Measurements from ENCODE around the gene TULP4. TPM values are rescaled to one million over a fixed set of nuclear protein-coding genes. Genes with fewer than 3 reads are reported as not detected.

TULP4 gene
- total RNA-seq, 1 experiment from 2014 or later: 126 TPM

- no peak for DNase-seq
- TF ChIP-seq CTCF (IDR thresholded peaks at IDR 0.05; ENCODE audit: insufficient read depth in 1 of 2, low read depth in 1 of 2, low read length in 1 of 2, severe bottlenecking in 1 of 2, unreplicated experiment in 1 of 2): no peak
- Mint-ChIP-seq H3K36me3 (ENCODE audit: insufficient read depth, unreplicated experiment) (peaks cover 57% of the 10 kb centered on the region), H3K4me1 (ENCODE audit: low read depth, unreplicated experiment) (peaks cover 14% of the 10 kb centered on the region), H3K27me3 (ENCODE audit: insufficient read depth, unreplicated experiment) (no peaks in the 10 kb centered on the region), H3K9me3 (ENCODE audit: unreplicated experiment) (no peaks in the 10 kb centered on the region), H3K4me3 (ENCODE audit: unreplicated experiment) (no peak overlapping the region), H3K27ac (ENCODE audit: unreplicated experiment) (no peak overlapping the region)
- intact Hi-C loops (cut with micrococcal nuclease; ENCODE audit: unreplicated experiment): no loop called here
- Histone ChIP-seq H3K36me3 (ENCODE audit: control insufficient read depth, insufficient read depth, low read length) (peaks cover 2% of the 10 kb centered on the region), H3K9me3 (peaks cover 6% of the 10 kb centered on the region; the same call in 1 of the 2 replicates), H3K4me1 (peaks cover 22% of the 10 kb centered on the region), H3K4me3 (ENCODE audit: low read depth, low read length) (no peak overlapping the region), H3K27me3 (replicated peaks; ENCODE audit: control insufficient read depth, insufficient read depth, low read length) (no peaks in the 10 kb centered on the region)
- ChIA-PET POLR2A (no interaction called here), CTCF (interaction anchor here (0.5 kb wide), 1 partner anchor 68 kb away, joined by 3 read pairs; no protein-coding TSS in a partner anchor)
- BruUV-seq (replicated peaks): no TSS peak
Measured at GRCh38 chr6:158333094-158333493, 20.8 kb downstream of the TULP4 start.

- CTCF ChIA-PET: no interaction called here
- Mint-ChIP-seq H3K4me1 (ENCODE audit: low read depth, unreplicated experiment) (peaks cover 12% of the 10 kb centered on the region), H3K9me3 (ENCODE audit: unreplicated experiment) (no peaks in the 10 kb centered on the region), H3K27ac (ENCODE audit: unreplicated experiment) (no peak overlapping the region), H3K27me3 (ENCODE audit: insufficient read depth, unreplicated experiment) (no peaks in the 10 kb centered on the region), H3K36me3 (ENCODE audit: insufficient read depth, unreplicated experiment) (peaks cover 65% of the 10 kb centered on the region), H3K4me3 (ENCODE audit: unreplicated experiment) (no peak overlapping the region)
- POLR2A ChIA-PET: no interaction called here
- DNase-seq: no peak
- Histone ChIP-seq H3K27me3 (replicated peaks; ENCODE audit: control insufficient read depth, insufficient read depth, low read length) (no peaks in the 10 kb centered on the region), H3K4me1 (peaks cover 16% of the 10 kb centered on the region), H3K4me3 (ENCODE audit: low read depth, low read length) (no peak overlapping the region), H3K9me3 (peaks cover 14% of the 10 kb centered on the region; the same call in 1 of the 2 replicates), H3K36me3 (ENCODE audit: control insufficient read depth, insufficient read depth, low read length) (peaks cover 2% of the 10 kb centered on the region)
- no peak for TF ChIP-seq CTCF (IDR thresholded peaks at IDR 0.05; ENCODE audit: insufficient read depth in 1 of 2, low read depth in 1 of 2, low read length in 1 of 2, severe bottlenecking in 1 of 2, unreplicated experiment in 1 of 2)
- no TSS peak for BruUV-seq (replicated peaks)
- intact Hi-C loops (cut with micrococcal nuclease; ENCODE audit: unreplicated experiment): no loop called here
Measured at GRCh38 chr6:158334534-158334933, 22.3 kb downstream of the TULP4 start.

- no peak overlapping the region for H3K27ac Mint-ChIP-seq (ENCODE audit: unreplicated experiment)
- CTCF ChIA-PET: no interaction called here
- H3K36me3 Mint-ChIP-seq (ENCODE audit: insufficient read depth, unreplicated experiment): peaks cover 71% of the 10 kb centered on the region
- peaks cover 2% of the 10 kb centered on the region for H3K36me3 ChIP-seq (ENCODE audit: control insufficient read depth, insufficient read depth, low read length)
- TF ChIP-seq CTCF (IDR thresholded peaks at IDR 0.05; ENCODE audit: insufficient read depth in 1 of 2, low read depth in 1 of 2, low read length in 1 of 2, severe bottlenecking in 1 of 2, unreplicated experiment in 1 of 2): no peak
- no peaks in the 10 kb centered on the region for H3K27me3 ChIP-seq (replicated peaks; ENCODE audit: control insufficient read depth, insufficient read depth, low read length)
- POLR2A ChIA-PET: no interaction called here
- H3K4me3 Mint-ChIP-seq (ENCODE audit: unreplicated experiment): no peak overlapping the region
- no peak overlapping the region for H3K4me3 ChIP-seq (ENCODE audit: low read depth, low read length)
- peaks cover 23% of the 10 kb centered on the region for H3K4me1 Mint-ChIP-seq (ENCODE audit: low read depth, unreplicated experiment)
- H3K27me3 Mint-ChIP-seq (ENCODE audit: insufficient read depth, unreplicated experiment): no peaks in the 10 kb centered on the region
- intact Hi-C loops (cut with micrococcal nuclease; ENCODE audit: unreplicated experiment): no loop called here
- no peak for DNase-seq
- no TSS peak for BruUV-seq (replicated peaks)
- H3K4me1 ChIP-seq: peaks cover 23% of the 10 kb centered on the region
- H3K9me3 ChIP-seq: peaks cover 19% of the 10 kb centered on the region; the same call in 1 of the 2 replicates
- H3K9me3 Mint-ChIP-seq (ENCODE audit: unreplicated experiment): no peaks in the 10 kb centered on the region
Measured at GRCh38 chr6:158337332-158337731, 25.1 kb downstream of the TULP4 start.
